DOHH2 (cell line): ENCODE measurements around the gene FAM217B.

ENCODE experiments used
- H3F3A ChIP-seq: fragments of 200-600 bp; sonication (generic), shearing (Covaris generic); 2 replicates; pipeline ENCODE4 v1.6.0; 2016; ENCODE audit warnings: antibody characterized with exemption, mild to moderate bottlenecking; ENCODE audit not compliant: control insufficient read depth, insufficient read depth
- H3K27ac ChIP-seq: fragments of 200-600 bp; sonication (generic); 2 replicates; pipeline ENCODE4 v1.5.1; 2014; ENCODE audit warnings: low read depth, mild to moderate bottlenecking, low read length, moderate library complexity
- H3K27me3 ChIP-seq: fragments of 200-600 bp; sonication (generic); 2 replicates; pipeline ENCODE4 v1.6.1; 2014; ENCODE audit warnings: mild to moderate bottlenecking, low read length, mixed read lengths; ENCODE audit not compliant: control insufficient read depth
- H3K36me3 ChIP-seq: fragments of 200-600 bp; sonication (generic); 2 replicates; pipeline ENCODE4 v1.6.1; 2014; ENCODE audit warnings: mild to moderate bottlenecking, low read length, moderate library complexity, mixed read lengths; ENCODE audit not compliant: control insufficient read depth
- H3K4me1 ChIP-seq: fragments of 200-600 bp; sonication (generic); 2 replicates; pipeline ENCODE4 v1.6.1; 2014; ENCODE audit warnings: mild to moderate bottlenecking, low read length, mixed read lengths; ENCODE audit not compliant: control insufficient read depth
- H3K4me2 ChIP-seq: fragments of 200-600 bp; sonication (generic); 2 replicates; pipeline ENCODE4 v1.6.0; 2014; ENCODE audit warnings: mild to moderate bottlenecking, low read length, moderate library complexity
- H3K4me3 ChIP-seq: fragments of 200-600 bp; sonication (generic); 2 replicates; pipeline ENCODE4 v1.5.1; 2014; ENCODE audit warnings: mild to moderate bottlenecking, low read length, mixed read lengths
- H3K79me2 ChIP-seq: fragments of 200-600 bp; sonication (generic); 2 replicates; pipeline ENCODE4 v1.6.1; 2014; ENCODE audit warnings: mild to moderate bottlenecking, low read length, mixed read lengths; ENCODE audit not compliant: control insufficient read depth
- H3K9me2 ChIP-seq: fragments of 200-600 bp; sonication (generic); replicated peaks from 2 replicates; pipeline ENCODE4 v1.6.1; 2014; ENCODE audit warnings: mild to moderate bottlenecking, low read length, mixed read lengths; ENCODE audit not compliant: control insufficient read depth
- H3K9me3 ChIP-seq: fragments of 200-600 bp; sonication (generic); 2 replicates; pipeline ENCODE4 v1.6.1; 2014; ENCODE audit warnings: antibody characterized with exemption, low read length, mixed read lengths; ENCODE audit not compliant: control insufficient read depth, insufficient read depth
- H4K20me1 ChIP-seq: fragments of 200-600 bp; sonication (generic); 2 replicates; pipeline ENCODE4 v1.6.0; 2014; ENCODE audit warnings: low read depth, mild to moderate bottlenecking, antibody characterized with exemption, low read length, moderate library complexity; ENCODE audit not compliant: control insufficient read depth, insufficient read depth
- EZH2phosphoT487 ChIP-seq: fragments of 200-600 bp; sonication (generic); IDR thresholded peaks from 2 replicates; pipeline ENCODE4 v1.6.1; 2017; ENCODE audit warnings: borderline replicate concordance, mild to moderate bottlenecking, antibody characterized with exemption, low read length, moderate library complexity, mixed read lengths
- TF ChIP-seq, protein P1 (sequence below): fragments of 200-600 bp; sonication (generic); IDR thresholded peaks from one replicate; pipeline ENCODE4 v1.5.1; 2014; ENCODE audit warnings: antibody characterized with exemption, mild to moderate bottlenecking, low read depth, low read length; ENCODE audit not compliant: poor library complexity, severe bottlenecking

Gene FAM217B

DNA sequence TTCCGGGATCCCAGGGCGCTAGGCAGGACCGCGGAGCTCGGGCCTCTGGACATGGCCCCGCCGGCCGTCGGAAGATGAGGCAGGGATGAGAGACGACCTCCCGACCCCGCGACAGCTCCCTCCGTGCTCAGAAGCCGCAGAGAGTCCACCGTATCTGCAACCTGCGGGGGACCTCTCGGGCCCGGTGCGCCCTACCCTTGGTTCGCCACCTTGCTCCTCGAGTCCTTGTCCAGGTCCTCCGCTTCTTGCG lies 385 bp upstream of the FAM217B start:
- H3K4me2 ChIP-seq = peak overlapping the region; percentile 93
- no peaks in the 10 kb centered on the region for H4K20me1 ChIP-seq
- no peaks in the 10 kb centered on the region for H3K9me2 ChIP-seq
- no peak overlapping the region for H3K27ac ChIP-seq
- H3K9me3 ChIP-seq = no peaks in the 10 kb centered on the region
- H3K79me2 ChIP-seq = peaks cover 27% of the 10 kb centered on the region
- TF ChIP-seq EZH2phosphoT487 = no peak
- TF ChIP-seq, protein P1, sequence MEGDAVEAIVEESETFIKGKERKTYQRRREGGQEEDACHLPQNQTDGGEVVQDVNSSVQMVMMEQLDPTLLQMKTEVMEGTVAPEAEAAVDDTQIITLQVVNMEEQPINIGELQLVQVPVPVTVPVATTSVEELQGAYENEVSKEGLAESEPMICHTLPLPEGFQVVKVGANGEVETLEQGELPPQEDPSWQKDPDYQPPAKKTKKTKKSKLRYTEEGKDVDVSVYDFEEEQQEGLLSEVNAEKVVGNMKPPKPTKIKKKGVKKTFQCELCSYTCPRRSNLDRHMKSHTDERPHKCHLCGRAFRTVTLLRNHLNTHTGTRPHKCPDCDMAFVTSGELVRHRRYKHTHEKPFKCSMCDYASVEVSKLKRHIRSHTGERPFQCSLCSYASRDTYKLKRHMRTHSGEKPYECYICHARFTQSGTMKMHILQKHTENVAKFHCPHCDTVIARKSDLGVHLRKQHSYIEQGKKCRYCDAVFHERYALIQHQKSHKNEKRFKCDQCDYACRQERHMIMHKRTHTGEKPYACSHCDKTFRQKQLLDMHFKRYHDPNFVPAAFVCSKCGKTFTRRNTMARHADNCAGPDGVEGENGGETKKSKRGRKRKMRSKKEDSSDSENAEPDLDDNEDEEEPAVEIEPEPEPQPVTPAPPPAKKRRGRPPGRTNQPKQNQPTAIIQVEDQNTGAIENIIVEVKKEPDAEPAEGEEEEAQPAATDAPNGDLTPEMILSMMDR = no peak
- peaks cover 21% of the 10 kb centered on the region for H3K4me1 ChIP-seq
- peak overlapping the region; percentile 99 for H3K4me3 ChIP-seq
- peaks cover 29% of the 10 kb centered on the region for H3K36me3 ChIP-seq
- no peaks in the 10 kb centered on the region for H3K27me3 ChIP-seq
- 0 out of 2 replicates have a peak, but pooled peaks cover 3% of the 10 kb centered on the region for H3F3A ChIP-seq

DNA sequence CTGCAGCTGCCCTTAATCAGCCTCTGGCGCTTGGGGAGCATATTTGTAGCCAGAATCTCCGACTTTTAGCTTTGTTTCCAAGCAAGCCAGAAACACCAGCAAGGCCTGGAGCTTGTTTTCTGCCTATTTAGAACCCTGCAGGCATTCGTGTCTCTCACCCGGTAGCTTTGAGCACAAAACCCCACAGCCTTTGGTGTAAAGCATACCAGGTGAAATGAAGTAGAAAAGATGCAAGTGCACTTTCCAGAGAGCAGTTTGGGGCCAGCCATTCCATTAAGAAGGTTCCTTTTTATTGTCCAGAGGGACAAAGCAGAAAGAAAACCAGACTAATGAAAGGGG lies 736 bp downstream of the FAM217B start:
- no peaks in the 10 kb centered on the region for H4K20me1 ChIP-seq
- H3F3A ChIP-seq = 0 out of 2 replicates have a peak, but pooled peaks cover 3% of the 10 kb centered on the region
- no peaks in the 10 kb centered on the region for H3K27me3 ChIP-seq
- H3K4me1 ChIP-seq = peaks cover 26% of the 10 kb centered on the region
- H3K36me3 ChIP-seq = peaks cover 32% of the 10 kb centered on the region
- peak overlapping the region; percentile 93 for H3K4me2 ChIP-seq
- TF ChIP-seq, protein P1 = no peak
- no peak for TF ChIP-seq EZH2phosphoT487
- H3K4me3 ChIP-seq = peak overlapping the region; percentile 99
- H3K27ac ChIP-seq = peak overlapping the region; percentile 75
- H3K79me2 ChIP-seq = peaks cover 27% of the 10 kb centered on the region
- H3K9me3 ChIP-seq = no peaks in the 10 kb centered on the region
- no peaks in the 10 kb centered on the region for H3K9me2 ChIP-seq

- no peak overlapping the region for H3K27ac ChIP-seq
- peaks cover 32% of the 10 kb centered on the region for H3K36me3 ChIP-seq
- peaks cover 26% of the 10 kb centered on the region for H3K4me1 ChIP-seq
- TF ChIP-seq EZH2phosphoT487 = no peak
- TF ChIP-seq, protein P1 = no peak
- 0 out of 2 replicates have a peak, but pooled peaks cover 3% of the 10 kb centered on the region for H3F3A ChIP-seq
- no peak overlapping the region; the same call in 1 of the 2 replicates for H3K4me2 ChIP-seq
- H3K27me3 ChIP-seq = no peaks in the 10 kb centered on the region
- H3K9me2 ChIP-seq = no peaks in the 10 kb centered on the region
- peaks cover 27% of the 10 kb centered on the region for H3K79me2 ChIP-seq
- H4K20me1 ChIP-seq = no peaks in the 10 kb centered on the region
- H3K9me3 ChIP-seq = no peaks in the 10 kb centered on the region
- no peak overlapping the region for H3K4me3 ChIP-seq
Measured at GRCh38 chr20:59942245-59942644, 2.1 kb downstream of the FAM217B start.

- H3K4me1 ChIP-seq = peaks cover 25% of the 10 kb centered on the region
- H3K4me3 ChIP-seq = no peak overlapping the region
- no peaks in the 10 kb centered on the region for H4K20me1 ChIP-seq
- H3K27ac ChIP-seq = no peak overlapping the region
- H3K9me3 ChIP-seq = no peaks in the 10 kb centered on the region
- H3F3A ChIP-seq = peaks cover 9% of the 10 kb centered on the region; the same call in 1 of the 2 replicates
- H3K36me3 ChIP-seq = peaks cover 34% of the 10 kb centered on the region
- no peak overlapping the region for H3K4me2 ChIP-seq
- H3K27me3 ChIP-seq = no peaks in the 10 kb centered on the region
- H3K9me2 ChIP-seq = no peaks in the 10 kb centered on the region
- TF ChIP-seq EZH2phosphoT487 = no peak
- TF ChIP-seq, protein P1 = no peak
- peaks cover 19% of the 10 kb centered on the region for H3K79me2 ChIP-seq
Measured at GRCh38 chr20:59944726-59945125, 4.5 kb downstream of the FAM217B start.
